Fibroblast of lung (primary cell): Measurements from ENCODE around the gene PPP4R4. TPM values are rescaled to one million over a fixed set of nuclear protein-coding genes. Genes with fewer than 3 reads are reported as not detected.
A peak's percentile ranks its signal among the peaks of the same experiment; 100 is the strongest.

Experiments
- DNase-seq, 2 donors: peaks; one replicate each; pipeline versions ENCODE4 v3.0.0 to v3.0.0-alpha.2; 2010; ENCODE audit warnings: low read depth in 2 of 2
- H2AFZ ChIP-seq: 2 replicates; pipeline ENCODE4 v1.5.1; 2012; ENCODE audit warnings: low read length, control low read depth, inconsistent platforms
- H3K27ac ChIP-seq: 2 replicates; pipeline ENCODE4 v1.5.1; 2011; ENCODE audit warnings: low read length, control low read depth; ENCODE audit not compliant: insufficient read depth
- H3K27me3 ChIP-seq: 2 replicates; pipeline ENCODE4 v1.5.1; 2011; ENCODE audit warnings: mild to moderate bottlenecking, low read length; ENCODE audit not compliant: control insufficient read depth, insufficient read depth
- H3K36me3 ChIP-seq: 2 replicates; pipeline ENCODE4 v1.5.1; 2011; ENCODE audit warnings: low read length; ENCODE audit not compliant: control insufficient read depth, insufficient read depth
- H3K4me1 ChIP-seq: 2 replicates; pipeline ENCODE4 v1.5.1; 2011; ENCODE audit warnings: low read length; ENCODE audit not compliant: control insufficient read depth, insufficient read depth; ENCODE audit errors: extremely low read depth
- H3K4me2 ChIP-seq: 2 replicates; pipeline ENCODE4 v1.5.1; 2011; ENCODE audit warnings: low read length, control low read depth; ENCODE audit not compliant: insufficient read depth; ENCODE audit errors: extremely low read depth
- H3K4me3 ChIP-seq, 4 experiments: fragments of 200-600 bp in 1 of 4; sonication (generic) in 1 of 4; replicated peaks in 1 of 4; 2 replicates each; pipeline ENCODE4 v1.5.1; 2011 to 2016; ENCODE audit warnings: low read length in 4 of 4, low read depth in 3 of 4, mild to moderate bottlenecking in 3 of 4, control low read depth in 2 of 4, inconsistent platforms in 1 of 4, mixed read lengths in 1 of 4; ENCODE audit not compliant: insufficient read depth in 1 of 4; ENCODE audit errors: control extremely low read depth in 1 of 4
- H3K79me2 ChIP-seq: 2 replicates; pipeline ENCODE4 v1.5.1; 2012; ENCODE audit warnings: mild to moderate bottlenecking, low read length, inconsistent platforms; ENCODE audit not compliant: control insufficient read depth, insufficient read depth
- H3K9ac ChIP-seq: 2 replicates; pipeline ENCODE4 v1.5.1; 2011; ENCODE audit warnings: mild to moderate bottlenecking, low read length, control low read depth; ENCODE audit not compliant: insufficient read depth
- H3K9me3 ChIP-seq: 2 replicates; pipeline ENCODE4 v1.5.1; 2012; ENCODE audit warnings: low read depth, low read length; ENCODE audit not compliant: control insufficient read depth, insufficient read depth
- H4K20me1 ChIP-seq: 2 replicates; pipeline ENCODE4 v1.5.1; 2011; ENCODE audit warnings: low read length; ENCODE audit not compliant: control insufficient read depth, insufficient read depth; ENCODE audit errors: extremely low read depth
- CTCF ChIP-seq, 2 donors: IDR thresholded peaks in 1 of 2; conservative IDR thresholded peaks in 1 of 2; 1 replicate in 1 of 2; 2 replicates in 1 of 2; pipeline ENCODE4 v1.5.1; 2011 to 2012; ENCODE audit warnings: low read length in 2 of 2, control low read depth in 1 of 2, inconsistent platforms in 1 of 2, low read depth in 1 of 2, mild to moderate bottlenecking in 1 of 2
- EZH2 ChIP-seq: IDR thresholded peaks from 2 replicates; pipeline ENCODE4 v1.5.1; 2012; ENCODE audit warnings: low read length, control low read depth, mild to moderate bottlenecking; ENCODE audit errors: missing control alignments
- polyA plus RNA-seq, 2 donors: library from polyadenylated mRNA; depleted of rRNA in 1 of 2; stranded (reverse) in 1 of 2; unstranded in 1 of 2; fragments of >200 nt; gene quantifications; 2 replicates each; pipeline ENCODE4 v1.2.1, GENCODE V29; 2011 to 2012; ENCODE audit warnings: missing spikeins in 1 of 2
- total RNA-seq: library from RNA; depleted of rRNA; stranded (reverse); fragments of >200 nt; gene quantifications from 2 replicates; pipeline ENCODE4 v1.2.1, GENCODE V29; 2014

The PPP4R4 gene
- total and polyA plus RNA-seq, 2 donors (not counting 1 experiment from before 2014, with no cell fraction given) = 0.35 to 0.99 TPM

DNA sequence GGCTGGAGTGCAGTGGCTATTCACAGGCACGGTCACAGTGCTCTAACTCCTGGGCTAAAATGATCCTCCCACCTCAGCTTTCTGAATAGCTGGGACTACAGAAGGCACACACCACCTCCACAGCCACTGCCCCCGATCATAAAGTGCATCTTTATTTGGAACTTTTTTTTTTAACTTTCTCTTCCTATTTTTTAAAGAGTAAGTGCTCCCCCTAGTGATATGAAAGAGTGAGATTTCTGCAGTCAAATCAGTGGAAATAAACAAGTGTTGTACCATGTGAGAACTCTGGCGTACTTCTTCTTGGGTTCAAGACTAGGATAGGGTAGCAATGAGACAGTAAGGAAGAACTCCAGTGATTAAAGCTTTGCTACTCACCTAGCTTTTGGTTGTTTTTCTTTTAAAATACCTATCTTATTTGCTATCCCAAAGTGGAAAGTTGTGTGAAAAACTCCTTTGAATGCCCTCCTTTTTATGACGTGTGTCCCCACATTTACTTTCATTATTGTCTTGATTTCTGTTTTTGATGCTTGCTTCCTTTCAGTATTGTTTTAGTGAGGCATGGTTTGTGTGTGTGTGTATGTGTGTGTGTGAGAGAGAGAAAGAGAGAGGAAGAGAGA is 6.6 kb downstream of the PPP4R4 start:
- Histone ChIP-seq H3K4me2 (peak overlapping the region; percentile 41), H4K20me1 (no peaks in the 10 kb centered on the region), H3K27me3 (peaks cover 2% of the 10 kb centered on the region), H2AFZ (no peak overlapping the region), H3K27ac (no peak overlapping the region), H3K79me2 (no peaks in the 10 kb centered on the region), H3K9ac (no peak overlapping the region), H3K9me3 (no peaks in the 10 kb centered on the region), H3K36me3 (no peaks in the 10 kb centered on the region), H3K4me3 (peak overlapping the region in 1 of 4 experiments; percentile 27), H3K4me1 (no peaks in the 10 kb centered on the region)
- DNase-seq = peak; percentile 32 to 50
- no peak for TF ChIP-seq EZH2
- peak; percentile 45 to 59 for TF ChIP-seq CTCF (conservative IDR thresholded peaks at IDR 0.05 in 1 of 2, IDR thresholded peaks at IDR 0.05 in 1 of 2; ENCODE audit: low read depth in 1 of 2, low read length in 2 of 2)

- Histone ChIP-seq H3K9me3 (no peaks in the 10 kb centered on the region), H3K27me3 (no peaks in the 10 kb centered on the region), H3K9ac (no peak overlapping the region), H4K20me1 (no peaks in the 10 kb centered on the region), H3K4me3 (no peak overlapping the region), H2AFZ (no peak overlapping the region), H3K36me3 (no peaks in the 10 kb centered on the region), H3K27ac (no peak overlapping the region), H3K4me2 (no peak overlapping the region), H3K4me1 (no peaks in the 10 kb centered on the region), H3K79me2 (no peaks in the 10 kb centered on the region)
- TF ChIP-seq CTCF (conservative IDR thresholded peaks at IDR 0.05 in 1 of 2, IDR thresholded peaks at IDR 0.05 in 1 of 2; ENCODE audit: low read depth in 1 of 2, low read length in 2 of 2) (no peak), EZH2 (no peak)
- DNase-seq = no peak
These were observed 7.7 kb downstream of the PPP4R4 start for GRCh38 chr14:94181835-94182234.

- no peak for DNase-seq
- Histone ChIP-seq H3K4me1 (no peaks in the 10 kb centered on the region), H3K27me3 (no peaks in the 10 kb centered on the region), H4K20me1 (no peaks in the 10 kb centered on the region), H3K79me2 (no peaks in the 10 kb centered on the region), H3K9me3 (no peaks in the 10 kb centered on the region), H2AFZ (no peak overlapping the region), H3K4me3 (no peak overlapping the region), H3K36me3 (no peaks in the 10 kb centered on the region), H3K9ac (no peak overlapping the region), H3K4me2 (no peak overlapping the region), H3K27ac (no peak overlapping the region)
- TF ChIP-seq CTCF (conservative IDR thresholded peaks at IDR 0.05 in 1 of 2, IDR thresholded peaks at IDR 0.05 in 1 of 2; ENCODE audit: low read depth in 1 of 2, low read length in 2 of 2) = no peak
- no peak for TF ChIP-seq EZH2
These were observed 18.4 kb downstream of the PPP4R4 start for GRCh38 chr14:94192536-94192935.
